ENCODE results near the gene SLC2A4.

Gene SLC2A4

GRCh38 chr17:7241783-7242716, 39.5 kb upstream of the SLC2A4 start, which contains the start of gene GABARAP:
Gene GABARAP (minus strand): TSS chr17:7242449. CDS start chr17:7242330, 119 bp downstream.
- Histone ChIP-seq H3K4me3 (peak within 1 kb of the TSS; percentile 98), H3K27ac (peak within 1 kb of the TSS; percentile 99 to 100)
- TF ChIP-seq, protein P1, sequence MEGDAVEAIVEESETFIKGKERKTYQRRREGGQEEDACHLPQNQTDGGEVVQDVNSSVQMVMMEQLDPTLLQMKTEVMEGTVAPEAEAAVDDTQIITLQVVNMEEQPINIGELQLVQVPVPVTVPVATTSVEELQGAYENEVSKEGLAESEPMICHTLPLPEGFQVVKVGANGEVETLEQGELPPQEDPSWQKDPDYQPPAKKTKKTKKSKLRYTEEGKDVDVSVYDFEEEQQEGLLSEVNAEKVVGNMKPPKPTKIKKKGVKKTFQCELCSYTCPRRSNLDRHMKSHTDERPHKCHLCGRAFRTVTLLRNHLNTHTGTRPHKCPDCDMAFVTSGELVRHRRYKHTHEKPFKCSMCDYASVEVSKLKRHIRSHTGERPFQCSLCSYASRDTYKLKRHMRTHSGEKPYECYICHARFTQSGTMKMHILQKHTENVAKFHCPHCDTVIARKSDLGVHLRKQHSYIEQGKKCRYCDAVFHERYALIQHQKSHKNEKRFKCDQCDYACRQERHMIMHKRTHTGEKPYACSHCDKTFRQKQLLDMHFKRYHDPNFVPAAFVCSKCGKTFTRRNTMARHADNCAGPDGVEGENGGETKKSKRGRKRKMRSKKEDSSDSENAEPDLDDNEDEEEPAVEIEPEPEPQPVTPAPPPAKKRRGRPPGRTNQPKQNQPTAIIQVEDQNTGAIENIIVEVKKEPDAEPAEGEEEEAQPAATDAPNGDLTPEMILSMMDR (IDR thresholded peaks at IDR 0.05), result no peak
- DNase-seq (ENCODE audit: low spot score), result peak; percentile 95

DNA sequence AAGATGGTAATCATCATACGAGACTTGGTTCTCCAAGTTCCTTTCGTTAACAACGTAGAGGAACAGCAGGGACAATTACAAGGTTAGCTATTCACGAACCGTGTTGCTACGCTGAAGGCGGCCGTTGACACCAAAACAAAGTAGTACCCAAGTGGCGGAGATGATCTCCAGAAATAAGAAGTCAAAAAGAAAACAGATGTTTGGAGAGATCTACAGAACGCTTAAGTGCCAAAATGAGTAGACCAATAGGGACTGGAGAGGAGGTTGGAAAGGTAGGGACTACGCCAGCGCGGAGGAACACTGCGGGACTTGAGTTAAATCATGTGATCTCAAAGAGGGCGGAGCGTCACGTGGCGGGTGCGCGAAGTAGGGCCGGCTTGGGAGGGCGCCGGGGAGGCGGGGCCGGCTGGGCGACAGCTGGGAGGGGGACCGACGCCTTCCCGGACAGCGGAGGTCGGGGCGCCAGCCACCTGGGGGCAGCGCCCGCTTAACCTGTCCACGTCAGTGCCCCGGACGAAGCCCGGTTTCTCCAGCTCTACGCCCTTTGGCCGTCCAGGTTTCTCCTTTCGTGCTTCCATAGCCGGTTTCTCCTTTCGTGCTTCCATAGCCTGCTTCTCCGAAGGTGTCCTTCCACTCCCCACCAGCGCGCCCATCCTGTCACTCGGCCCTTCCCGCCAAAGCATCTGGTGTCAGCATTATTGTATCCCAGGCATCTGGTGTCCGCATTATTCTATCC, 38.6 kb upstream of the SLC2A4 start:
- TF ChIP-seq, protein P1 (IDR thresholded peaks at IDR 0.05), result no peak
- Histone ChIP-seq H3K27ac (peak overlapping the region; percentile 99 to 100), H3K4me3 (peak overlapping the region; percentile 98)
- DNase-seq (ENCODE audit: low spot score), result peak; percentile 96

GRCh38 chr17:7243453-7243729, 38.1 kb upstream of the SLC2A4 start:
- TF ChIP-seq, protein P1 (IDR thresholded peaks at IDR 0.05), result no peak
- H3K4me3 ChIP-seq, result peak overlapping the region; percentile 98
- DNase-seq (ENCODE audit: low spot score), result no peak
- H3K27ac ChIP-seq, result peak overlapping the region; percentile 99 to 100

GRCh38 chr17:7243838-7244237, 37.7 kb upstream of the SLC2A4 start:
- Histone ChIP-seq H3K27ac (peak overlapping the region; percentile 99 to 100), H3K4me3 (peak overlapping the region; percentile 98)
- DNase-seq (ENCODE audit: low spot score), result peak; percentile 68

DNA sequence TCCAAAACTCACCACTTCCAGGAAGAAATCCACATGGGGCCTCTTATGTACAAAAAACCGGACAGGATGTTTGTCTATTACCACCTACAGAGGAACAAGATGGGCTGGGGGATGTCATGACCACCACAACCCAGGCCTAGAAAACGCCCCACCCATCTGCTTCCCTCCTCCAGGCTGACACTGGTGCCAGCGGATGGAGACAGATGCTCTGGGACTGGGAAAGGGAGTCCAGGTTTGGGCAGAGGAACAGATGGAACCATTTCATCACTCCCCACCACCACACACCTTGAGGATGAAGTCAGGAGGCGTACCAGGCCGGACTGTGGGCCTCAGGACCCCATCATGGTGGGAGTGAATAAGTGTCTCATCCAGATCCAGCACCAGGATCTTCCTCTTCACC, 34.7 kb upstream of the SLC2A4 start:
- Histone ChIP-seq H3K27ac (no peak overlapping the region), H3K4me3 (no peak overlapping the region)
- TF ChIP-seq, protein P1 (IDR thresholded peaks at IDR 0.05), result no peak
- DNase-seq (ENCODE audit: low spot score), result peak; percentile 65

- Histone ChIP-seq H3K27ac (no peak overlapping the region), H3K4me3 (no peak overlapping the region)
- no peak for DNase-seq (ENCODE audit: low spot score)
- TF ChIP-seq, protein P1 (IDR thresholded peaks at IDR 0.05), result no peak
Measured at GRCh38 chr17:7248796-7249195, 32.7 kb upstream of the SLC2A4 start.

- H3K4me3 ChIP-seq, result no peak overlapping the region
Measured at GRCh38 chr17:7249214-7249613, 32.3 kb upstream of the SLC2A4 start.

More at GRCh38 chr17:7249214-7249613, 32.3 kb upstream of the SLC2A4 start:
- TF ChIP-seq, protein P1 (IDR thresholded peaks at IDR 0.05), result no peak
- DNase-seq (ENCODE audit: low spot score), result no peak
- H3K27ac ChIP-seq, result no peak overlapping the region
